SH-SY5Y (cell line): ENCODE results near the gene RAB7A.

Experiments used
- GATA2 ChIP-seq: IDR thresholded peaks from 2 replicates; pipeline ENCODE4 v1.6.1; 2011; ENCODE audit warnings: mild to moderate bottlenecking, low read depth, low read length
- GATA3 ChIP-seq: IDR thresholded peaks from 2 replicates; pipeline ENCODE4 v1.6.1; 2011; ENCODE audit warnings: low read depth, mild to moderate bottlenecking, low read length, moderate library complexity

RAB7A gene

DNA sequence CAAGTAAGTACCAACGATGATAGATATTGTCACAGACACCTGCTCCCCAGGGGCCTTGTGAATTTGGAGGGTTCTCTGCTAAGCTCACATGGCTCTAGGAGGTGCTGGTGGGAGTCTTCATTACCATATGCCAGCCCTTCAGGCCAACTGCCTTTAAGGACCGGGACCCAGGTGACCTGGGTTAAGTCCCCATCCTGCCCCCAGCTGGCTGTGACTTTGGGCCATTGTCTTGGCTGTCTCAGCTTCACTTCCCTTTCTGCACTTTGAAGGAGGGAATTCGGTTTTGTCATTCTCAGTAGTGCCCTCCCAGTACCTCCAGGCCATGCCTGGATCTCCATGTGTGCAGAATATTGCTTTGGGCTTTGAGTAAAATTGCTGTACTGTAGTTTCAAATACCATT is 80.6 kb downstream of the RAB7A start:
- TF ChIP-seq GATA3 (no peak), GATA2 (no peak)

DNA sequence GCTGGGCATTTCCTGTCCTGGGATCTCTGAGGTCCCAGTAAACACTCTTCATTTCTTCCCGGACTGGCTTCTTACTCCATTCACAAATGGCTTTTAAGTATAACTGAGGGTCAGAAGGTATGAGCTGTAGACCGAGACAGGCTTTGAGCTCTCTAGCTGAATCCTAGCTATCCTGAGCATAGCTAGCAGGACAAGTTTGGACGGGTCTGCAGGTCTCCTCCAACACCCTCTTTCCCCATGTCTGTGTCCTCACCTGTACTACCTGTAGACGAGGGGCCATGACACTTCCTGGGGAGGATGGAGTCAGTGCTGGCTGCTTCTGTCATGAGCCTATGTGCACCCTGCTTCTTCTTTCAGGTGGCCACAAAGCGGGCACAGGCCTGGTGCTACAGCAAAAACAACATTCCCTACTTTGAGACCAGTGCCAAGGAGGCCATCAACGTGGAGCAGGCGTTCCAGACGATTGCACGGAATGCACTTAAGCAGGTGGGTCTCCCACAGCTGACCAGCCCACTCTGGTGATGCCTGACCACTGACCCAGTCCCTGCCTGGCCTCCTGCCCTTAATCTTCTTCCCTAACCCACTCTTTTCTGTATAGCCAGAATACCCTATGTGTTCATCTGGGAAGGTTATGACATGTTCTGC is 81.3 kb downstream of the RAB7A start:
- TF ChIP-seq GATA2 (no peak), GATA3 (no peak)

DNA sequence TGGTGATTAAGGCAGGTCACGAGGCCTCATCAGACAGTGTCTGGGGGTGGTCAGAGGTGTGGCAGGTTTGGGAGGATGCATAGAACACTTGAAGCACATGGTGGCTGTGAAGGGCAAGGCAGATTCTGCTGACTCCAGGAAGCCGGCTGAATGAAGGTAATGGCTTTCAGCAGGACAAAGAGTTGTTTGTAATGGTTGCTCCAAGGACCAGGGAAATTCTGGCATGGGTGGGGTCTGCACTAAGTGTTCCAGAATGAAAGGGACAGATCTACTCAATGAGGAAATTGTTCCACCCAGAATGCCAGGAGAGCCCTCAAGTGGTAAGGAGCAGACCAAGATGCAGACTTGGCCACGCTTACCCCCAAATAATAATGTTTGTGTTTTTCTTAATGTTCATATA is 82.7 kb downstream of the RAB7A start:
- no peak for TF ChIP-seq GATA3
- TF ChIP-seq GATA2 = no peak

DNA sequence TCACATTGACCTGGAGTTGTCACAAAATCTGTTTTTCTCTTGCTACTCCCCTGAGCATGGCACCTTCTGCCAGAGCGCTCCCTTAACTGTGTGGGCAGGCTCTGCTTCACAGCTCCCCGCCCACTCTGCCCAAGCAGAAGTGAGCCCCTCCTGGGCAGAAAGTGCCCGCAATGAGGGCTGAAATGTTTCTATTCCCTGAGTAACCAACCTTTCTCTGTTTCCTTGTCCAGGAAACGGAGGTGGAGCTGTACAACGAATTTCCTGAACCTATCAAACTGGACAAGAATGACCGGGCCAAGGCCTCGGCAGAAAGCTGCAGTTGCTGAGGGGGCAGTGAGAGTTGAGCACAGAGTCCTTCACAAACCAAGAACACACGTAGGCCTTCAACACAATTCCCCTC is 87.1 kb downstream of the RAB7A start:
- no peak for TF ChIP-seq GATA2
- no peak for TF ChIP-seq GATA3

DNA sequence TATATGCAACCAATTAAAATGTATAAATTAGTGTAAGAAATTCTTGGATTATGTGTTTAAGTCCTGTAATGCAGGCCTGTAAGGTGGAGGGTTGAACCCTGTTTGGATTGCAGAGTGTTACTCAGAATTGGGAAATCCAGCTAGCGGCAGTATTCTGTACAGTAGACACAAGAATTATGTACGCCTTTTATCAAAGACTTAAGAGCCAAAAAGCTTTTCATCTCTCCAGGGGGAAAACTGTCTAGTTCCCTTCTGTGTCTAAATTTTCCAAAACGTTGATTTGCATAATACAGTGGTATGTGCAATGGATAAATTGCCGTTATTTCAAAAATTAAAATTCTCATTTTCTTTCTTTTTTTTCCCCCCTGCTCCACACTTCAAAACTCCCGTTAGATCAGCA is 88.1 kb downstream of the RAB7A start:
- no peak for TF ChIP-seq GATA3
- no peak for TF ChIP-seq GATA2

DNA sequence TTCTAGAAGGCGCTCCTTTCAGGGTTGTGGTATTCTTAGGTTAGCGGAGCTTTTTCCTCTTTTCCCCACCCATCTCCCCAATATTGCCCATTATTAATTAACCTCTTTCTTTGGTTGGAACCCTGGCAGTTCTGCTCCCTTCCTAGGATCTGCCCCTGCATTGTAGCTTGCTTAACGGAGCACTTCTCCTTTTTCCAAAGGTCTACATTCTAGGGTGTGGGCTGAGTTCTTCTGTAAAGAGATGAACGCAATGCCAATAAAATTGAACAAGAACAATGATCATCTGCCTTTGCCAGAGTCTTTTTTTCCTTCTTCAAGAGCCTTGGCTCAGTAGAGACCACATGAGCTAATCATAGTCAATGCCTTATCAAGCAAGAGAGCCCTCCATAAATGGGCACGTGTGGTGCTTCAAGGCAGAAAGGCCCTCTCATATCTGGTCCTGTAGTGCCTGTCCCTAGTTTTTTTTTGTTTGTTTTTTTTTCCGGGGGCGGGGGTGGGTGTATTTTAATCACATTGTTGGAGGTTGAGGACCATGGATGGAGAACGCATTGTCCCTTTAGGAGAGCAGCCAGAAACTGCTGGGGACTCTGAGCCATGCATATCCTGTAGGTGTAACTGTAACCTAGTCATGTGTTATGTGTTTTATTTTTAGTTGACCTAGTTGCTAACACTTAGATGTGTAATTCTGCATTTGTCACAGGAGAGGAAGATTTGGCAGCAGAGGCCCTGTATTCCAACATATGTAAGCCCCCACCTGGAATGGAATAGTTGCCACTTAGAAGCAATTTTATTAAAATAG is 88.7 kb downstream of the RAB7A start:
- TF ChIP-seq GATA2 = no peak
- TF ChIP-seq GATA3 = no peak

DNA sequence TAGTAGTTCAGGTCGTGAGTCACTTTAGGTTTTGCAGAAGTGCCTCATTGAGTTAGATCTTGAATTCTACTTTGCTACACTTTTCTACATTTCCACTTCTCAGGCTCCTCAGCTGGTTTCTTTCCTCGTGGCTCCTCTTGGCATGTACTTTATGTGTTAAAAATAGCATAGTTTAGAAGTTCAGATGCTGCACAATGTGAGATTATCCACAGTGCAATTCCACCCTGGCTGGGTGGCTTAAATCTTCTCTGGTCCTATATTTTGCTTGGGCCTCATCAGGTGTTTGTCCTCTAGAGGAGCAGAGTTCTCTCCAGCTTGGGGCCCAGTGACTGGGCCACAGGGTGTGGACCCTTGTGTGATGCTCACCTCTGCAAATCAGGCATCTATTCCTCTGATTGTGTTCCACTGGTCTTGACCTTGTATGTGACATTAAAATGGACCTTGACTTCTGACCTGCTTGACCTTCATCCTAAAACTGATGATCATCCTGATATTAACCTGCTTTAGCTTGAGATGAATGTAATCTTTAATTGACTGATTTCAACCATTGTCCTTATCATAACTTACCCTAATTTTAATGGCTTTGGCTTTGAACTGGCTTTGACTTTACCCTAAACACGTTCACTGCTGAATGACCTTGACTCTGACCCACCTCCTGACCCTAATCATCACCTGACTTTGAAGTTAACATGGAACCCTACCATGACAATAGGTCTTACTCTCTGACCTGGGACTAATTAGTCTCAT is 89.5 kb downstream of the RAB7A start:
- TF ChIP-seq GATA2 (no peak), GATA3 (no peak)

DNA sequence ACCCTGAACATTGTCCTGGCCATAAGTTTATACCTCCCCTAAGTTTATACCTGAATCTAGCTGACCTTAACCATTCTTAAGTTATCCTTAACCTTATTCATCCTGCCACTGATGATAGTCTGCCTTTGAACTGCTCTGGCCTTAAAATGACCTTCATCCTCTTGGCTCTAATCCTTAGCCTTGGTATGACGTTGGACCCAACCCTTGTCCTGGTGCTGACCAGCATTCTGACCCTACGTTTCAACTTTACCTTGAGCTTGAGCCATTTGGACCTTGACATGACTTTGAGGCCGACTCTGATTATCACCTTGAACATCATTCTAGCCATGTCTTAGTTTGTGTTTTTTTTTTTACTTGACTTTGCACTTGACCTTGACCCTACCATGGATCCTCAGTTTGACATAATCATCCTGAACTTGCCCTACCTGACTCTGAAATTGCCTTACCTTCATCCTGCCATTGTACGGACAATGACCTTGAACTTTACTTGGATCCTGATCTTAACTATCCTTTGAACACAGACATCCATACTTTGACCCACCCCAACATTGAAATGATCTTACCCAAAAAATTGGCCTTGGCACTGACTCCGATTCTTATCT is 92.3 kb downstream of the RAB7A start:
- TF ChIP-seq GATA2 (no peak), GATA3 (no peak)

DNA sequence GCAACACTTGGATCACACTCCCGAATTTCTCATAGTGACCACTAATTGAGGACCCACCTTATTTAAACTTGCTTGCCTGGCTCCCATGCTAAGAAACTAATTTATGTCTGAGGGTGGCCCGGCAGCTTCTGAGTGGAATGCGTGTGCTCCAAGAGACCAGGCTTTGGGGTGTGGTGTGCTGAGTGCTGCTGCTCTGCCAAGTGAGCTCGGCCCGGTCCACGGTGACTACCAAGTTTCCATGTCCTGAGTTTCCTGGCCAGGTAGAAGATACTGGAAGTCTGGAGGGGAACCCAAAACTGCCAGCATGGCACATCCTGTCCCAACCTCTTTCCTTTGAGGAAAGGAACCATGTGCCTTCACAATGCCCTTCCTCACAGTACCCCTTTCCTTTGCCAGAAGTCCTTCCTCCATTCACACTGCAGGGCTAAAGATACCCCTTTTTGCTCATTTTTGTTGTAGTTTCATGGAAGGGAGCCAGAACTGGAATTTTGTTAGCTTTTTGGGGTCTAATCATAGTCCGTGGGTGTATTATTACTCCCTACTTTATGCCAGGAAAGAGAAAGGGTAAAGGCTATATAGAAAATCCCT is 94.4 kb downstream of the RAB7A start:
- no peak for TF ChIP-seq GATA3
- no peak for TF ChIP-seq GATA2

DNA sequence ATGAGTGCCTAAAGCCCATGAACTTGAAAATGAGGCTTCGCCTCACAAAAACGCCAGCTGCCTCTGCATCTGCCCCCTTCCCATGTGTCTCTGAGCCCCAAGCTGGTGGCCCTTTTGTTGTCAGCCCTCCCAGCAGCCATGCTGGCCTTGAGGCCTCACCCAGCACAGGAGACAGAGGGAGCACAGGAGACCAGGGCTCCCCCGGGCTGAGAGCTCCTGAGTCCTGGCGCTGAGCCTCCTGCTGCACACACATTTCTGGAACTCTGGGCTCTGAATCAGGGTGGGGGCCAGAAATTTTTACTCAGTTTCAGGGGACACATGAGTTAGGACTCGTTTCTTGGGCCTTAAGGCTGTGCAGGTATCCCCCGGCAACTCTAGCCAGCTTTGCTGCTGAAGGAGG is 97.0 kb downstream of the RAB7A start:
- TF ChIP-seq GATA2 (no peak), GATA3 (no peak)

DNA sequence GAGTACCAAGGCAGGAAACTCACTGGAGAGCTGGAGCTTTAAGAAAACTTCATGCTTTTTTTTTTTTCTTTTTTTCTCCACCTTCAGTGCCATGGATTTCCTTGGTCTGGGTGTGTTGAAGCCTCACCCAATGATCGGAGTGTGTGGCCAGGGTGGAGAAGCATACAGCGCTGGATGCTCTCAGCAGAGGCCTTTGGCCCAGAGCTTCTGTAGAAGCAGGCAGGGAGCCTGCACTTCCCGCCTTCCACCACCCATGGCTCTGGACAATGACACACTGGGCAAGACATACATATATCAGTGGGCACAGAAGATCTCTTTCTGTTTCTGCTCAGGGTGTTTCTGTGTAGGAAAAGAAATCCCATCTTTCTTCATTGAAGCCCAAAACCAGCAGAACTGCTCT is 97.6 kb downstream of the RAB7A start:
- no peak for TF ChIP-seq GATA2

DNA sequence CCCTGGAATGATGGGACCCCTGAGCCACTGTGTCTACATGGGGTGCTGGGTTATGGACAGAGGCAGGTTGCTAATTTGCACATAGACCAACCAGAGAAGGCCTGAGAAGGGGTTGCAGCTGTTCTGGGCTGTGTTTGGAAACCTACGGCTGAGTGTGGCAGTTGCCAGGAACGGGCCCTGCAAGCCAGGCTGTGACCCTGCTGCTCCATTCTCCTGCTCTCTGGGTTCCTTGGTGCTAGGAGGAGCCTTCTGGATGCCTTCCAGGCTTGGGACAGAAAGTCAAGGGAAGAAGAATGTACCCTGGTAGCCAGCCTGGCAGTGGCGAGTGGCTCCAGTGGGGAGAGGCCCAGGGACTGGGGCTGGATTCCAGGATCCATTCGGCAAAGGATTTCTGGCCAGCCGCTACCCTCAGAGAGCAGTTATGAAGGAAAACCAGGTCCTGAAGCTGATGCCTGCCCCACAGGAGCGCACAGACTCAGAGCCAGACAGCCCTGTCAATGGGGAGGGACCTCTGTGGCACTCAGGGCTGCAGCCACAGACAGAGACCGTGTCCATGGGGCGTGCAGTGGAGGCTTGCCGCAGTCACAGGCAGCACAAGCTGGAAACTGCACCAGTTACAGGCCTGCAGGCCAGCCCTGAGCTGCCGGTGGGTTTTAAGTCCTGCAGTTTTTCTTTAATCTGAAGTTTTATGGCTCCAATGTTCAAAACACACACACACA is 98.3 kb downstream of the RAB7A start:
- TF ChIP-seq GATA2 (no peak), GATA3 (no peak)

DNA sequence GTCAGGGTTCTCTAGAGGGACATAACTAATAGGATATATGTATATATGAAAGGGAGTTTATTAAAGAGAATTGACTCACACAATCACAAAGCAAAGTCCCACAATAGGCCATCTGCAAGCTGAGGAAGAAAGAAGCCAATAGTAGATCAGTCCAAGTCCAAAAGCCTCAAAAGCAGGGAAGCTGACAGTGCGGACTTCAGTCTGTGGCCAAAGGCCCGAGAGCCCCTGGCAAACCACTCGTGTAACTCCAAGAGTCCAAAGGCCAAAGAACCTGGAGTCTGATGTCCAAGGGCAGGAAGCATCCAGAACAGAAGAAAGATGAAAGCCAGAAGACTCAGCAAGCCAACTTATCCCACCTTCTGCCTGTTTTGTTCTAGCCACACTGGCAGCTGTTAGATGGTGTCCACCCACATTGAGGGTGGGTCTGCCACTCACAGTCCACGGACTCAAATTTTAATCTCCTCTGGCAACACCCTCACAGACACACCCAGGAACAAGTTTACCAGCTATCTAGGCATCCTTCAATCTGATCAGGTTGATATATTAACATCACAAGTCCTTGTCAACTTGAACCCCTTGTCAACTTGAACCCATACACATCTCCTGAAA is 99.2 kb downstream of the RAB7A start:
- TF ChIP-seq GATA3 = no peak
- TF ChIP-seq GATA2 = no peak

DNA sequence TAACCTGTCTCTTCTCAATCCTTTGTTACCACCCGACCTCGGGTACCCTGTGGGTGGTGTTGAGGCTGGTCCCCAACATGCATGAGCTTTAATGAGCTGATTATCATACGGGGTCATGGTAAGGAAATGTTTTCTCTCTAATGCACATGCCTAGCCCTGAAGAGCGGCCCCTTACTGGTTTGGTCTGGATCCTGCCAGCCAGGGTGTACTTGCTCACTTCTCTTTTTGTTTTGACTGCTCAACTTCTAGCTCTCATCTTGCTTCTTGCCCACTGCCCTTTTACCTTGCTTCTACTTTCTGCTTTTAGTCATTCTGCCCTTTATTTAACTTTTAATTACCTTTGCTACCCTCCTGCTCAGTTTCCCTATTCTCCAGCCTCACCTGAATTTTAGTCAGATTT is 109.1 kb downstream of the RAB7A start:
- TF ChIP-seq GATA2 = no peak
- no peak for TF ChIP-seq GATA3
